B cell (primary cell): ENCODE measurements around the gene DCBLD1. TPM values are rescaled to one million over a fixed set of nuclear protein-coding genes. Genes with fewer than 3 reads are reported as not detected.

Experiments
- ATAC-seq: fragments of 200-7000 bp; cut with Tn5 transposase; one replicate; pipeline ENCODE4 v1.10.0; 2021; ENCODE audit warnings: low read depth, mild to moderate bottlenecking, moderate number of reproducible peaks, moderate library complexity
- CTCF ChIA-PET: fragments of 350-600 bp; sonication (Branson Sonifier 250); formaldehyde crosslinking; loops from one replicate; lab custom pipeline; 2021; ENCODE audit warnings: antibody characterized with exemption, inconsistent platforms; lab: Charles Lee
- POLR2A ChIA-PET: fragments of 350-600 bp; sonication (Branson Sonifier 250); formaldehyde crosslinking; loops from one replicate; lab custom pipeline; 2021; ENCODE audit warnings: antibody characterized with exemption; lab: Charles Lee
- DNase-seq: peaks from one replicate; pipeline ENCODE4 v3.0.0; 2013
- H2AFZ ChIP-seq: 2 replicates; pipeline ENCODE4 v1.6.1; 2012; ENCODE audit warnings: mild to moderate bottlenecking, low read depth, low read length; ENCODE audit not compliant: insufficient read depth, poor library complexity, severe bottlenecking
- H3K27ac ChIP-seq, 2 donors: 1 replicate in 1 of 2; 2 replicates in 1 of 2; pipeline ENCODE4 v1.5.1; 2012 to 2013; ENCODE audit warnings: low read length in 2 of 2, mild to moderate bottlenecking in 2 of 2, moderate library complexity in 1 of 2
- H3K27me3 ChIP-seq, 4 experiments: fragments of 200-600 bp in 1 of 4; sonication (generic) in 1 of 4; replicated peaks in 1 of 4; 1 replicate in 2 of 4; 2 replicates in 2 of 4; pipeline versions ENCODE4 v1.6.1 to v1.7.0; 2013 to 2016; ENCODE audit warnings: low read length in 3 of 4, mild to moderate bottlenecking in 2 of 4, mixed read lengths in 1 of 4, moderate library complexity in 1 of 4; ENCODE audit not compliant: insufficient read depth in 4 of 4, control insufficient read depth in 3 of 4; ENCODE audit errors: control extremely low read depth in 1 of 4
- H3K36me3 ChIP-seq, 2 experiments: replicated peaks in 1 of 2; 1 replicate in 1 of 2; 2 replicates in 1 of 2; pipeline versions ENCODE4 v1.6.1 to v1.7.1; 2013; ENCODE audit warnings: low read length in 1 of 2; ENCODE audit not compliant: insufficient read depth in 2 of 2, control insufficient read depth in 1 of 2; ENCODE audit errors: control extremely low read depth in 1 of 2, extremely low read depth in 1 of 2
- H3K4me1 ChIP-seq, 2 donors: fragments of 200-600 bp in 1 of 2; sonication (generic) in 1 of 2; 1 replicate in 1 of 2; 2 replicates in 1 of 2; pipeline versions ENCODE4 v1.5.1 to v1.6.1; 2013 to 2017; ENCODE audit warnings: low read length in 2 of 2; ENCODE audit not compliant: control insufficient read depth in 2 of 2, insufficient read depth in 2 of 2
- H3K4me2 ChIP-seq: replicated peaks from 2 replicates; pipeline ENCODE3; 2012; ENCODE audit warnings: mild to moderate bottlenecking, low read depth, low read length; ENCODE audit not compliant: poor library complexity, severe bottlenecking
- H3K4me3 ChIP-seq, 5 experiments: fragments of 200-600 bp in 1 of 5; sonication (generic) in 1 of 5; 1 replicate in 3 of 5; 2 replicates in 2 of 5; pipeline versions ENCODE4 v1.5.1 to v1.7.0; 2011 to 2016; ENCODE audit warnings: low read length in 4 of 5, mild to moderate bottlenecking in 4 of 5, low read depth in 2 of 5, control low read depth in 1 of 5, moderate library complexity in 1 of 5; ENCODE audit not compliant: insufficient read depth in 1 of 5; ENCODE audit errors: control extremely low read depth in 1 of 5, extremely low read depth in 1 of 5
- H3K79me2 ChIP-seq: fragments of 200-600 bp; sonication (generic); one replicate; pipeline ENCODE4 v1.6.0; 2016; ENCODE audit warnings: low read length; ENCODE audit not compliant: control insufficient read depth, insufficient read depth
- H3K9ac ChIP-seq: fragments of 200-600 bp; sonication (generic); 2 replicates; pipeline ENCODE4 v1.6.1; 2017; ENCODE audit warnings: mild to moderate bottlenecking, low read length, moderate library complexity
- H3K9me3 ChIP-seq, 3 donors: one replicate each; pipeline versions ENCODE4 v1.6.1 to v1.7.1; 2013; ENCODE audit warnings: low read length in 2 of 3; ENCODE audit not compliant: control insufficient read depth in 2 of 3, insufficient read depth in 1 of 3; ENCODE audit errors: control extremely low read depth in 1 of 3
- H4K20me1 ChIP-seq: 2 replicates; pipeline ENCODE4 v1.6.0; 2012; ENCODE audit warnings: mild to moderate bottlenecking, low read length; ENCODE audit not compliant: insufficient read depth, control insufficient read depth, poor library complexity, severe bottlenecking
- H3K27ac Mint-ChIP-seq: one replicate; pipeline ENCODE4 v1.8.0; 2021; ENCODE audit warnings: mixed read lengths
- H3K27me3 Mint-ChIP-seq: one replicate; pipeline ENCODE4 v1.8.0; 2021; ENCODE audit warnings: mixed read lengths
- H3K4me1 Mint-ChIP-seq: one replicate; pipeline ENCODE4 v1.8.0; 2021; ENCODE audit warnings: mixed read lengths
- H3K4me3 Mint-ChIP-seq: one replicate; pipeline ENCODE4 v1.8.0; 2021; ENCODE audit warnings: mixed read lengths
- H3K9me3 Mint-ChIP-seq: one replicate; pipeline ENCODE4 v1.8.0; 2022; ENCODE audit warnings: mixed read lengths; ENCODE audit not compliant: insufficient read depth
- CTCF ChIP-seq: fragments of 200-600 bp; IDR thresholded peaks from one replicate; pipeline ENCODE4 v1.8.0; 2022; ENCODE audit warnings: antibody characterized with exemption, mild to moderate bottlenecking
- EZH2 ChIP-seq: IDR thresholded peaks from 2 replicates; pipeline ENCODE4 v1.6.1; 2012; ENCODE audit warnings: borderline replicate concordance, low read depth, mild to moderate bottlenecking, moderate library complexity, low read length; ENCODE audit not compliant: insufficient read depth, poor library complexity, severe bottlenecking
- WGBS: methylation state at CpG from one replicate; pipeline ENCODE4 v1.1.5; 2013; ENCODE audit warnings: missing lambda C conversion rate; ENCODE audit not compliant: insufficient coverage; 5-methylcytosine and 5-hydroxymethylcytosine counted together
- intact Hi-C: fragments of 100-400 bp; cut with micrococcal nuclease; formaldehyde crosslinking; loops from one replicate; pipeline ENCODE4 v1.10.0; 2022
- polyA plus RNA-seq: library from polyadenylated mRNA; depleted of rRNA; stranded (reverse); fragments of >200 nt; gene quantifications from 2 replicates; pipeline ENCODE4 v1.2.3, GENCODE V29; 2012
- total RNA-seq, 2 donors: library from RNA; stranded (reverse); fragments of 120-200 nt in 1 of 2; gene quantifications; 1 replicate in 1 of 2; 2 replicates in 1 of 2; pipeline versions ENCODE4 v1.2.3 to v1.2.4, GENCODE V29; 2013 to 2022

The DCBLD1 gene
- total and polyA plus RNA-seq, 2 donors (not counting 1 experiment from before 2014, with no cell fraction given) = 0.21 to 0.37 TPM

- H3K27me3 Mint-ChIP-seq = peaks cover 32% of the 10 kb centered on the region
- 70% methylated on average over 2 of the region's 4 CpGs for WGBS
- Histone ChIP-seq H3K79me2 (no peaks in the 10 kb centered on the region), H3K27me3 (no peaks in the 10 kb centered on the region), H3K4me3 (no peak overlapping the region), H2AFZ (no peak overlapping the region), H3K9ac (no peak overlapping the region), H3K27ac (no peak overlapping the region), H3K9me3 (no peaks in the 10 kb centered on the region), H3K4me2 (no peak overlapping the region), H3K4me1 (no peaks in the 10 kb centered on the region), H4K20me1 (no peaks in the 10 kb centered on the region), H3K36me3 (no peaks in the 10 kb centered on the region)
- DNase-seq (no peak), ATAC-seq (no peak)
- H3K4me3 Mint-ChIP-seq = no peak overlapping the region
- H3K9me3 Mint-ChIP-seq = no peaks in the 10 kb centered on the region
- ChIA-PET CTCF (no interaction called here), POLR2A (no interaction called here)
- no peaks in the 10 kb centered on the region for H3K4me1 Mint-ChIP-seq
- intact Hi-C loops = no loop called here
- TF ChIP-seq EZH2 (no peak), CTCF (no peak)
- no peak overlapping the region for H3K27ac Mint-ChIP-seq
Observed at GRCh38 chr6:117536317-117536716, 53.8 kb downstream of the DCBLD1 start.

DNA sequence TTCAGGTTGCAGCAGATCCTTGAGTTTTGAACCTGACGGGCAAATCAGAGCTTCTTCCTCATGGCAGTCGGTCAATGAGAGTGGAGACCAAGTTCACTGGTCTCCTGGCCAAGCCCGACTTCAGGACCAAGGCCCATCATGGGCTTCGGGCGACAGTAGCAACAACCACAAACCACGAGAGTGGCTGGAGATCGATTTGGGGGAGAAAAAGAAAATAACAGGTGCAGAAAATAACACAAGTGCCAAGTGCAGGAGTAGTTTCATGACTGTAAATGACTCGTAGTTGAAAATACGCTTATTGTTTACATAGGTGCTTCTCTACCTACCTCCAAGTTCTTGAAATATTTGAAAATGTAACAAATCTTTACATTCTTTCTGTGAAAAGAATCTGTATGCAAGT lies 56.1 kb downstream of the DCBLD1 start:
- Histone ChIP-seq H3K36me3 (no peaks in the 10 kb centered on the region), H2AFZ (no peak overlapping the region), H3K27ac (no peak overlapping the region), H3K9ac (no peak overlapping the region), H4K20me1 (no peaks in the 10 kb centered on the region), H3K79me2 (no peaks in the 10 kb centered on the region), H3K9me3 (no peaks in the 10 kb centered on the region), H3K4me3 (no peak overlapping the region), H3K4me1 (no peaks in the 10 kb centered on the region), H3K4me2 (no peak overlapping the region), H3K27me3 (no peaks in the 10 kb centered on the region)
- Mint-ChIP-seq H3K4me3 (no peak overlapping the region), H3K4me1 (no peaks in the 10 kb centered on the region), H3K27ac (no peak overlapping the region), H3K27me3 (peaks cover 29% of the 10 kb centered on the region), H3K9me3 (no peaks in the 10 kb centered on the region)
- WGBS = 60% methylated on average over 7 of the region's 9 CpGs
- ATAC-seq (no peak), DNase-seq (no peak)
- ChIA-PET POLR2A (no interaction called here), CTCF (no interaction called here)
- intact Hi-C loops = no loop called here
- TF ChIP-seq EZH2 = no peak
- no peak for TF ChIP-seq CTCF
